C4-2B (cell line): ENCODE results near the gene TMPRSS13.

Experiments
- ZFX ChIP-seq: fragments of 450-650 bp; IDR thresholded peaks from 2 replicates; pipeline ENCODE4 v1.6.1; 2017
- TF ChIP-seq, protein P1 (sequence below): fragments of 450-650 bp; conservative IDR thresholded peaks from 2 replicates; pipeline ENCODE4 v1.5.1; 2017; ENCODE audit warnings: mild to moderate bottlenecking

DNA sequence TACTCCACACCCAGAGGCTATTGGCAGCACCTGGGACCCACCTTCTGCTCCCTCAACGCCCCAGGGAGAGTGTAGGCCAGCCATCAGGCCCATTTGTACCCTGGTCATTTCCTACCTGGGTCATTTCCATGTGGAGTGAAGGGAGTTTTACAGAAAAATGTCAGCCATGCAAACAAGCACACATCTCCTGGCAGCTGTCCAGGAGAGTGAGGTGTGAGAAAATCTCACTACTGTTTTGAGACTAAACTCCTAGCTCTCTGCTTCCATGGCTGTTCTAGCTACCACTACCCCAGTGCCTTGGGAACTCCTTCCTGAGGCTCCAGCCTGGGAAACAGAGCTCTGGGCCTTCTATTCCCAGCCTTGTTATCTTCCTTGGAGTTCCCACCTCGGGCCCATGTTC is 2.8 kb upstream of the TMPRSS13 start:
- TF ChIP-seq, protein P1, sequence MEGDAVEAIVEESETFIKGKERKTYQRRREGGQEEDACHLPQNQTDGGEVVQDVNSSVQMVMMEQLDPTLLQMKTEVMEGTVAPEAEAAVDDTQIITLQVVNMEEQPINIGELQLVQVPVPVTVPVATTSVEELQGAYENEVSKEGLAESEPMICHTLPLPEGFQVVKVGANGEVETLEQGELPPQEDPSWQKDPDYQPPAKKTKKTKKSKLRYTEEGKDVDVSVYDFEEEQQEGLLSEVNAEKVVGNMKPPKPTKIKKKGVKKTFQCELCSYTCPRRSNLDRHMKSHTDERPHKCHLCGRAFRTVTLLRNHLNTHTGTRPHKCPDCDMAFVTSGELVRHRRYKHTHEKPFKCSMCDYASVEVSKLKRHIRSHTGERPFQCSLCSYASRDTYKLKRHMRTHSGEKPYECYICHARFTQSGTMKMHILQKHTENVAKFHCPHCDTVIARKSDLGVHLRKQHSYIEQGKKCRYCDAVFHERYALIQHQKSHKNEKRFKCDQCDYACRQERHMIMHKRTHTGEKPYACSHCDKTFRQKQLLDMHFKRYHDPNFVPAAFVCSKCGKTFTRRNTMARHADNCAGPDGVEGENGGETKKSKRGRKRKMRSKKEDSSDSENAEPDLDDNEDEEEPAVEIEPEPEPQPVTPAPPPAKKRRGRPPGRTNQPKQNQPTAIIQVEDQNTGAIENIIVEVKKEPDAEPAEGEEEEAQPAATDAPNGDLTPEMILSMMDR = no peak
- no peak for TF ChIP-seq ZFX
